HG03460 (cell line): ENCODE measurements around the gene TEX28.
A peak's percentile ranks its signal among the peaks of the same experiment; 100 is the strongest.
"Not testable (repeated sequence)": the region's sequence is repeated elsewhere in the genome, so short reads cannot be mapped to it uniquely, and the experiment has no call there.

Source experiments
- ATAC-seq: cut with Tn5 transposase; IDR thresholded peaks from one replicate; pipeline ENCODE4 v1.9.1; 2021; ENCODE audit not compliant: unreplicated experiment

The TEX28 gene, protein sequence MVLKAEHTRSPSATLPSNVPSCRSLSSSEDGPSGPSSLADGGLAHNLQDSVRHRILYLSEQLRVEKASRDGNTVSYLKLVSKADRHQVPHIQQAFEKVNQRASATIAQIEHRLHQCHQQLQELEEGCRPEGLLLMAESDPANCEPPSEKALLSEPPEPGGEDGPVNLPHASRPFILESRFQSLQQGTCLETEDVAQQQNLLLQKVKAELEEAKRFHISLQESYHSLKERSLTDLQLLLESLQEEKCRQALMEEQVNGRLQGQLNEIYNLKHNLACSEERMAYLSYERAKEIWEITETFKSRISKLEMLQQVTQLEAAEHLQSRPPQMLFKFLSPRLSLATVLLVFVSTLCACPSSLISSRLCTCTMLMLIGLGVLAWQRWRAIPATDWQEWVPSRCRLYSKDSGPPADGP

DNA sequence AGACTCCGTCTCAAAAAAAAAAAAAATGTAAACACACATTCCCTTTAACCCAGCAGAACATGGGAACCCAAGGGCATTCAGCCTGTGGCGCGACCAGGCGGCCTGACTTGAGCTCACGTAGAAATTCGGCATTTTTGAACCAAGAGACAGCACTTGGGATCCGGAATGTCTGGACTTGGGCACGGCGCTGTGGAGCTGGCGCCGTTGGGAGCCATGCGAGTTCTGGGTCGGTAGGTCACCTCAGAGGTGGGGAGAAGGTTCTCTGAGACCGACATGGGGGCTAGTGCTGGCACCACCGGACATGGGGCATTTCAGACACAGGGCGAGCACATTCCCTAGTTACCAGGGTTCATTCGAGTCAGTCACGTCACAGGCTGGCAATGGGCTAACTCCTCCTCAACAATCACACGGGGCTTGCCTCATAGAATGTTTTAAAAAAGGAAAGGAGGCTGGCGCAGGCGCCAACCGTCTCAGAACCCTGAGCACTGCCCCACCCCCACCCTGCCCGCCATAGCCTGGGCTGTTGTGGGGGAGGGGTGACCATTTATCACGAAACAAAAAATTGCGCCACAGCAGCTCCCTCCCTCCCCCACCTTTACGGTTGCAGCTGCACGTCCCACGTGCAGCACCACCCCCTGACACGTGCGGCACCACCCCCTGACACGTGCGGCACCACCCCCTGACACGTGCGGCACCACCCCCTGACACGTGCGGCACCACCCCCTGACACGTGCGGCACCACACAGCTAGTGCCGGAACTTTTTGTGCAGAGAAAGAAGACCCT lies at the start of gene TEX28:
Gene TEX28, minus strand, starts transcription at position 334 of the 784 bp plus-strand sequence. CDS start 3,007 bp downstream, outside the sequence.
- ATAC-seq = no peak

DNA sequence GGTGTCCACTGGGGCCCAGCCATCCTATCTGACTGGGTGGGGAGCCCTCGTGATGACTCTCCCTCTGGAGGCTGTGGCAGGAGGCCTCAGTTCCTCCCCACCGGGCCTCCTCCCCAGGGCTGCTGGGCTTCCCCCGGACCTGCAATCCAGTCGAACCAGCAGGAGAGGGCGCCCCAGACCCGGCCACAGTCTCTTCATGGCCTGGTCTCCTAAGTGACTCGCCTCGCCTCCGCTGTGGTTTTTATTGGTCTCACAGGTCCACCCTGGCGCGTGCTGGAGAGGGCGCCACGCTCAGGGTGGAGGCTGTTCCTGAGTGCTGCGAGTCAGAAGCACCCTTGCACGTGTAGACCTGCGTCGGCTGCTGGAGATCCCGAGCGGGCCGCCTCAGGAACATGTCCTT lies 48.7 kb upstream of the TEX28 start:
- not testable (repeated sequence) for ATAC-seq

DNA sequence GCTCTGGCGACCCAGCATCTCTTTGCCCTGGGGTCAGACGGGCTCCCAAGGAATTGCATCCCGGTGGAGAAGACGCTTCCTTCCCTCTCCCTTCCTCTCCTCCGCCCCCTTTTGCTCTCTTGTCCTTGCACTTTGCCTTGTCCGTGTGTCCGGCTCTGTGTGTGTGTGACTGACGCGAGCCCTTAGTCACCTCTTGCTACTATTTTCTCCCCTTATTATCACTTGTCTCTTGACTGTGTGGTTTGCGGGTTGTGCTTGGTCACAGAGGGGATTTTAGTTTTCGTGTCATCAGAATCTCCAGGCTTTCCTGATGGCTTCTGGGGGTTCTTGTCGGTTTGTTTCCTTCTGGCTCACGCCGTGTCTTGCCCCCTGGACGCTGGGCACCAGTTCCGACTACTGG lies 48.1 kb upstream of the TEX28 start:
- ATAC-seq = not testable (repeated sequence)

DNA sequence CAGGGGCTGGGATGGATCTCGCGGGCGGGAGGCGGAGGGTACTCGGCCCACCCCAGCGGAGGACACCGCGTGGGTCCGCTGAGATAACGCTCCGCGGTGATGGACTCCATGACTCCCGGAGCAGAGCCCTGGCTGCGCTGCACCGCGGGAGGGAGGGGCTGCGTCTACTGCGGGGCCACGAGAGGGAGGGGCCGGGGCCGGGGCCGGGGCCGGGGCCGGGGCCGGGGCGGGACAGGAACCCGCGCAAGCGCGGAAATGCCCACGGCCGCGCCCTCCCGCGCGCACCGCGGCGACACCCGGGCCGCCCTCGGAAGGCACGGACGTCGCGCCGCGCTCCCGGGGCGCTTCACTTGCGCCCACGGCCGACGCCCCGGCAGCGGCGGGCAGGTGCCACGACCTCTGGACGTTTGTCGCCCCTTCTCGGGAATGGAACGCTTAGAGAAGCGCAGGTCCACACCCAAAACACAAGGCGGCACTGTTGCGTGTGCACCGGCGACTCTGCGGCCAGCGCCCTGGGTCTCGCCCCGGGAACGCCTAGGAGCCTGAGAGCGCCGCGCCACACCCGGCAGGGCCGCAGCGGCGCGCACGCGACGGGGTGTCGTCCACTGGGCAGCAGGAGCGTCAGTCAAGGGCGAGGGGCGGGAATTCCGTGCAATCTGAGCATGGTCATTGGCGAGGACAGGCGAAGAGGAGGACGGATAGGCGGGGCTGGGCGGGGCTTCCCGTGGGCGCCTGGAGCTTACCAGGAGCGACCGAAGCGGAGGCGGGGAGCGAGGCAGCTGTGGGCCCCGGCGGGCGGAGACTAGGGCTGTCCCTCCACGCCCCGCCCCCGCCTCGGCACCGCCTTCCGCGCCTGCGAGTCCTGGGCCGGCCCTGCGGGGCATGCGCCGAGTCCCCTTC lies 46.7 kb upstream of the TEX28 start:
- ATAC-seq = peak; percentile 62

DNA sequence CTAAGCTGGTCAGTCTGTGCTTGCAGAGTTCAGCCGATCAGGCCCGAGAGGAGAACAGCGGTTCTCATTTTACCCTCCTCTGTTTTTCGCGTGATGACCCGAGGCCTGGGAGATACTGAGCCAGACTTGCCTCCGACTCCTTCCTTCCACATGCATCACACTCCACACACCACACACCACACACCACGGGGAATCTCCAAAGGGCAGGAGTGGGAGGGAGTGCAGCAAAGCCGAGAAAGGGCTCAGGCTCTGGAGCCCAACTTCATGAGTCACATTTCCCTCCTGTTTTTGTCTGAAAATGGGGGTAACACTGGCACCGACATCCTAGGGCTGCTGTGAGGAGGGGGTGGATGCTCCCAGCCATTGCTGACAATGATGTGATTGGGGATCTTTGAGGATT lies 39.6 kb upstream of the TEX28 start:
- ATAC-seq = no peak

DNA sequence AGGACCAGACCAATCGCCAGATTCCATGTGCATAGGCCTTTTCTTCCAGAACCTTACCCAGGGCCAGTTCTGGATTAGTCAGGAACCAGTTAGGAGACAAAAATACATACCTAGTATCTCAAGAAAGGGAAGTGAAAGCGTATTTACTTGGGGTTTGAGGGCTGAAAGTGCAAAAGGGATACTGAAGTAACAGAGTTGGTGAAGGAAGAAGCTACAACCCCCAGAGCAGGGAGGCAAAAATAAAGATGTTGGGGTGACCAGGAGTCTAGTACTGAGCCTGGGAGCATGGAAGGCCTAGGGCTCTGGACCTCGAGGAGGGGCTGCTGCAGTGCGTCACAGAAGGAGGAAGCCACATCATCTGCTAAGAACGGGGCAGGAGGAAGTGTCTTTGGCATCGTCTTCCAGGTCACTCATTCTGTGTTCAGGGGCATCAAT lies 38.9 kb upstream of the TEX28 start:
- no peak for ATAC-seq

DNA sequence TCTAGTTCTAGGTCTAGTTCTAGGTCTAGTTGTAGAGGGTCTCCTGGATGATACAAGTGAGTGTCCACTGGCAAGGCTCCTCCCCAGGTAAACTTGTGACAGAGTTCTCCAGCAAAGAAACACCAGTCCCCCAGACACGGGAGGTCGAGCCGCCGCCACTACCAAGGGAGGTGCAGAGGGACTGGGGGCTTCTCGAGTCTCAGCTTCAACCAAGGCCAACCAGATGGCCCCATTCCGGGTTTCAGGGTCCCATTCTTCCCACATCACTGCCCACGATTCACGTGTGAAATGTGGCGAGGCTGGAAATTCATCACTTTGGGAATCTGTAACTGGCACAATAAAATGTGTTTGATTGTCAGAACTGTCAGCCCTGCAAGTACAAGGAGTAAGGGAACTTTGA lies 38.2 kb upstream of the TEX28 start:
- ATAC-seq = no peak

DNA sequence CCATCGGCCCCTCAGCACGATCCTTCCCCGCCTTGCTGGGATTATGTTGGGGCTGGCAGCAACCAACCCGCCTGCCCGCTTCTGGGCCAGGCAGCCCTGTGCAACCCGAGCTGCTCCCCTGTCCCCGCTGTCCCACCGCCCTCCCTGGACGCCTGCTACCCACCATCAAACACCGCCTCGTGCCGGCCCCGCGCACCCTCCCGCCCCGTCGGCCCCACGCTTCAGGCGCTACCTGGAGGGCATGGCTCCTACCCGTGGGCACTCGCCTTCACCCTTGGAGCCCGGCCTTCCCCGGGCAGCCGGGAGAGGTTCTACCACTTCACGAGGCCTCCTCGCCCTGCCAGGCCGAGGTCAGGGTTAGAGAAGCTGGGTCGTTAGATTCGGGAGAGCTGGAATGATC lies 37.6 kb upstream of the TEX28 start:
- ATAC-seq = no peak

DNA sequence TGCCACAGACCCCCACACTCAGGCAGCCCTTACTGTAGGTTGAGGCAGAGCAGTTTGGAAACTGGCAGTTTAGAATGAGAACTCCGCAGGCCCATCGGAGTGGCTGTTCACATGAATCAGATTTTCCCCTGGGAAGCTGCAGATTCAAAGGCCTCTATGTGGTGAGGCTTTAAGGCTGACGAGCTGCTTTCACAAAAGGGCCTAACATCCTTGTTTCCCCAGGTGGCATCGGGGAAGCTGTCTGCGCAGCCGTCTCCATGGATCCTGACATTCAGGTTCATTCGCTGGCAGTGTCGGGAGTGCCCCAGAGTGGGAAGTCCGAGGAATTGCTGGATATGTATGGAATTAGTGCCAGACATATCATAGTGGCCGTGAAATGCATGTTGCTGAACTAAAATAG lies 34.4 kb upstream of the TEX28 start:
- no peak for ATAC-seq

DNA sequence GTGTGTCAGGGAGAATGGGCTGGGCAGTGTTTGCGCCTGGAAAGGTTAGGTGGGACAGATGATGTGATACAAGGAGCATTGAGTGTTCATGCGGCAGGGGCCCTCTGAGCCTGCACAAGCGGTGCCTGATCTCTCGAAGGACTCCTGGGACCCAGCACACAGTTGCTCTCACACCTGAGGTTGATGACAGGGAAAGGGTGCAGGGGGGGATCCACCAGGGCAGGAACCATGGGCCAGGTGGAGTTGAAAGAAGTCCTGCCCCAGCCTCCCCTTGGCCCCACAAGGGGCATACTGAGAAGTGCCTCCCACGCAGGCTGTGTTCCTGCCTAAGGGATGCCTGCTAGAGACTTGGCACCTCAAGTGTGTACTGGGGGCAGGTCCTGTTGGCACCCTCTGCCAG lies 33.7 kb upstream of the TEX28 start:
- ATAC-seq = no peak

DNA sequence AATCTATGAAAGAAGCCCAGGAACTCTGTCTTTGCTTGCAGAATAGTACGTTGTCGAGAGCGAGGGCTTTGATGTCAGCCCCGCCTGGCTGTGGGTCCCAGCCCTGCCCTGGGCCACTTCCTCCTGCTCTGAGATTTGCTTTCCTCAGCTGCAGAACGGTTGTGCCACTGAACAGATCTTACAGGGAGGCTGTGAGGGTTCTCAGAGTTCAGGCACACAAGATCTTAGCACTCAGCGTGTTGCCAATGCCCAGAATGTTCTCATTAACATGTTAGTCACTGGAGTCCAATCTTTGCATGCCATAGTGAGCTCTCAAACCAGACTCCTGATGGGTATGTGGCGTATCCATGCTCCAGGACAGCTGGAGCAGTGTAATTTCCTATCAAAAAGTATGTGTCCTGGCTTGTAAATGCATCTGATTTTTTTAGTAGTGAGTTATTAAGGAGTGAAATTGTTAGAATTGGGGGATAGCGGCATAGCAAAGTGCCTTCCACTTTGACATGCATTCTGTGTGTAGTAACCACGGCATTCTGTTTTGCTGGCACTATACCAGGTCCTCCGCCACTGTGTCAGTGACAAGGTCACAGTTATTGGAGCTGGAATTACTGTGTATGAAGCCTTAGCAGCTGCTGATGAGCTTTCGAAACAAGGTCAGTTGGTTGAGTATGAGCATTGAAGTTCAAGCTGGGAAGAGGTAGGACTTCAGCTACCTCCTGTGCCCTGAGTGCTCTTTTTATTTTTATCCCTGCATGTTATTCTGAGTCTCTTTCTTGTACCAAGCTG lies 32.3 kb upstream of the TEX28 start:
- no peak for ATAC-seq

DNA sequence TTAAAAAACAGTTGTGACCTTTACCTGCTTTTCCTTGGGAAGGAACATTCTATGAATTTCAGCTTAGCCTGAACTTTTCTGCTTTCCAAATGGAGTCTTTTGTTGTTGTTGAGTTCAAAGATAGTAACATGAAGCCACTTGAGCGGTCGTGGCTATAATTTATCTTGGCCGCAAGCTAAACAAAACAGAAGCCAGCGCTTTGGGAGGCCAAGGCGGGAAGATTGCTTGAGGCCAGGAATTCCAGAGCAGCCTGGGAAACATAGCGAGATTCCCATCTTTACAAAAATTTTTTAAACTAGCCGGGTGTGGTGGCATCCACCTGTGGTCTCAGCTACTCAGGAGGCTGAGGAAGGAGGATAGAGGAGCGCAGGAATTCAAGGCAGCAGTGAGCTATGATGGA lies 30.6 kb upstream of the TEX28 start:
- no peak for ATAC-seq

DNA sequence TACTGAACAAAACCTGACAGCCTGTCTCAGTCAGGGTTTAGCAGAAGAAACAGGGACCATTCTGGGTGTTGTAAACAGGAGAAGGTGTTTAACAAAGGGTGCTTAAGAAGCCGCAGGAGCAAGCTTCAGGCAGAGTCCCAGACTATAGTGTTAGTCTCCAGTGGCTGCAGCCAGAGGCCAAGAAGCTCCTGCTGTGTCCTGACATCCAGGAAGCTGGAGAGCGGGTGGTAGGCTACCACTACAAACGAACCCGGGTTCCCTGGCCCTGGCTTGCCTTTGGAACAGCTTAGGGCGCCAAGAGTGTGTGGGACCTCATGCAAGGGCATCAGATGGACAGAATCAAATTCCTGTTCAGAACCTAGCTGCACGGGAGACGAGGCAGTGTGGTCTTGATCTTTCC lies 28.6 kb upstream of the TEX28 start:
- no peak for ATAC-seq

DNA sequence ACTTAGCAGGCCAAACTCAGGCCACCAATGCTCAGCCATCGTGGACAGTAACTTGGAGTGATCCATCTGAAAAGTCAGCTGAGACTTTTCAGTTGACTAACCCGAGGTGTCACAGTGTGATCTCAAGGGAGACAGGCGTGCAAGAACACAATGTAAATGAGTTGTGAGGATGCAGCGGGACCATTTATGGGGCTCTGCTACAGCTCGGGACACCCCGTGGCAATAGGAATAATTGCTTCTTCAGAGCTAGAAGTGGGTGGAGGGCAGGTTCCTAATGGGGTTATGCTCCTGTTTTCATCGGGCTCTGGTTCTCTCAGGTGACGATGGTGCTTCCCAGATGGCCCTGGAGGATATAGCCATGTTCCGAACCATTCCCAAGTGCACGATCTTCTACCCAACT lies 28.0 kb upstream of the TEX28 start:
- ATAC-seq = no peak

DNA sequence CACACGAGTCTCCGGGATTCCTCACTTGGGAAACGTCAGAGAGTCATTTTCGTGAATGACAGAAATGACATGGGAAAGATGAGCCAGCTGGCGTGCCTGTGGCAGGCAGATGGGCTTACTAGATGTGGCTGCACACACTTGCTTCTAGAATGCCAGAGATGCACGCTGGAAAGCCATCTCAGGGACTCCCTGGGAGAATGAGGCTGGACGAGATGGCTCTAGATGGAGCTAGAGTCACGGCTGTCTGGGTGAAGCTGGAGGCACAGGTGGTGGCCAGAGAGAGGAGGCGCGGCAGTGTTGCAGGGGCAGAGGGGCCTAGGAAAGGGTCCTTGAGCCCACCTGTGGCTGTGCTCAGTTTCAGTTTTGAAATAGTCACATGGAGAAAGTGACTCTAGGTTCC lies 26.7 kb upstream of the TEX28 start:
- ATAC-seq = no peak

DNA sequence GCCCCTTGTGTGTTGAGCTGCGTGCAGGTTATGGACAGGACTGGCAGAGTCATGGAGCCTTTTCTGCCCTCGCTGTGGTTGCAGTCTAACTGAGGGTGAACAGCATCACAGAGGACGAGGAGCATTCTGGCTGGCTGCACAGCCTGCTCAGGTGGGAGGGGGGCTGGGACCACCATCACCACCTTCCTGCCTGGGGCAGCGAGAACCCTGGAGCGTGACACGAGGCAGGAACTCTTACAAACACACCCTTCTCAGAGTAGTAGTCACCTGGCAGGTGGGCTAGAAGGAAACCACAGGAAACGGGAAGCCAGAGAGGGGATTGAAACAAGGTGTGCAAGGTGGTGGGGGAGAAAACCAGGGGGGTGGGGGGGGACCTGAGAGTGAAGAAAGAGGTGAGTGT lies 26.2 kb upstream of the TEX28 start:
- no peak for ATAC-seq

DNA sequence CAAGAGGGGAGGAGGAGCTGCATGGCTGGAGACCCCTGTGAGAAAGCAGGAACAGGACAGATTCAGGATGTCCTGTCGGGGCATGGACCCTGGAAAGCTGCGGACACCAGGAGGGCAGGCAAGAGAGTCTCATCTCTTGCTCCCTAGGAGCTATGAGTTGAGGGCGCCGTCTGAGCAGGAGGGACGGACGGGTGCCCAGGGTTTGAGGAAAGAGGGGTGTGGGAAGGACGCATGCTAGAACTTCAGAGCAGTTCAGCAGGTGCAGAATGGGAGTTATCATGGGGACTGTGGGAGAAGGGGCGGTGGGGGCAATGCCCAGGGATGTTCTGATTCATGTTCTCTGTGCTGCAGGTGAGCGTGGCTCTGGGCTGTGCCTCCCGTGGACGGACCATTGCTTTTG lies 25.5 kb upstream of the TEX28 start:
- ATAC-seq = no peak

DNA sequence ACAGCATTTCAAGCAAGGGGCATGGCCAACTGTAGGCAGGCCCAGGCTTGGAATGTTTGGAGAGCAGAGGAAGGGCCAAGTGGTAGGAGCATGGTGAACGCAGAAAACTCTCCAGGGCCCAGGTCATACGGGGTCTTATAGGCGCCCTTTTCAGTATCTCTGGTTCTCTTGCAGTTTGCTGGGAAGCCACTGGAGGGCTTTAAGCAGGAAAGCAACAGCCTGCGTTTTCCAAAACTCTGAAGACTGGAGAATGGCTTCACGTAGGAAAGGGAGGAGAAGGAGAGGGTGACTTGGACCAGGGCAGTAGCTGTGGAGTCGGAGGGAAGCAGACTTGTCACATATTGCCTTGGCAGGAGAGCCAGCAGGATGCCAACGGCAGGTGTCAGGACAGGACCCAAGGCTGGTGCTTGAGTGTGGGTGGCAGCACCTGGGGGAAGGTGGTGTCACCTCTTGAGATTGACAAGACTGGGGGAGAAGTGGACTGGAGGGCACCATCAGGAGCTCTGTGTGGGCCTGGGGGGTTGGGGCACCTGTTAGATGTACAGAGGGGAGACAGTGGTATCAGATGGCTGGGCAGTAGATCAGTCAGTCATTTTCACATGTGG lies 22.6 kb upstream of the TEX28 start:
- no peak for ATAC-seq

DNA sequence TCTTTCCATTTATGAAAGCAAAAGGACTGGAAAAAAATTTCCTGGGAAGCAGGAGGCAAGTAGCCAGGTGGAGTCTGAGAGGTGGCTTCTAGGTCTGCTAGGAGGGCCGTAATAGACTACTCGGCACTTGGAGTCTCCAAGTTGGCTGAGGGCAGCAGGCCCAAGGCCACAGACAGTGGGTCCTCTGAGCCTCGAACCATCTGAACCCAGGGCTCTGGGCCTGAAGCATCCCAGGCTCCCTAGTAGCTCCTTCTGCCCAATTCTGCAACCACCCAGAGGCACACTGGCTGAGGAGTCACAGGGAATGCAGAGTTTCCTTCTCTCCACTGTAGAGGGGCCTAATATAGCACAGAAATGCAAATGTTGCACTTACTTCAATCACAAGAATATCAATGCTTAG lies 20.5 kb upstream of the TEX28 start:
- no peak for ATAC-seq

DNA sequence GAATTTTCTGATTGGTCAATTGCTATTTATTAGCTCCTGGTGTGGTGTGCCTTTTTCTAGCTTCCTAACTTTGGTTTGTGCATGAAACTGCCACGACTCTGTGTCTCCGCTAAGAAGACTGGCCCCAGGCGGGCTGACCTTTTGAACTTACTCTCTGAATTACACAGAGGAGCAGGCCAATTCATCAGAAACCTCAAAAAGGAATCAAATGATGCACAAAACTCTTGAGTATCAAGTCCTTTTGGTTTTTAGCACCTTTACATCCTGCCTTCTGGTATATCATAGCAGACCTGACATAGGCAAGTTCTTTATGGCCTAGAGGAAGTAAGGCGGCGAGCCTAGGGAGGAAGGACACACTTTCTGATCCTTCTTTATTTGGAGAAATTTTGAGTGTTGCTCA lies 18.2 kb upstream of the TEX28 start:
- ATAC-seq = no peak
